Fibroblast of skin of back (primary cell): ENCODE results near the gene SERPINA4.

Experiments used
- DNase-seq: peaks from one replicate; pipeline ENCODE4 v3.0.0-alpha.2; 2013

The SERPINA4 gene

DNA sequence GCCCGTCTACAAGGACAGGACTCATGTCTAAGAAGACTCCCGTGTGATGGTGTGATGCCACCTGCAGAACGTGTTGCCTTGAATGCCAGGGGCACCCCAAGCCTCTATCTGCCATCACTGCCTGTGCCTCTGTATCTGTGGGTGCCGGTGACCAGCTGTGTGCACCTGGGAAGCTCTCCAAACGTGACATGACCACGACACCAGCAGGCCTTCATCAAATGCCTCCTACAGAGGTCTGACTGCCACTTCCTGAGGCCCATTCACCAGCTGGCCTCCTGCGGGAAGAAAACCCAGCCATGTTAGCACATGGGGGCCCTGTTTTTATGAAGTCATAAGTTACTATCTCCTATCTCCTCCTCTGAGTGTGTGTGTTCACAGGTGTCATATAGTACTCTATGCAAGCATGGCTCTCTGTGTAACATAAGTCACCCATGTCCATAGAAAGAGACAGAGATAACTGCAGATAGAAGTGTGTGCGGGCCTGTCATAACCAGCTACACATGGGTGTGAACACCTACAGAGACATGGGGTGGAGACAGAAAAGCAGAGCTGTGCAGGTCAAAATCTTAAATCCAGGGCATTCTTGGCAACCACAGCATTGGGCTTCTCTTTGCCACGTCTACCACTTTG is 18.3 kb upstream of the SERPINA4 start:
- DNase-seq, result no peak

DNA sequence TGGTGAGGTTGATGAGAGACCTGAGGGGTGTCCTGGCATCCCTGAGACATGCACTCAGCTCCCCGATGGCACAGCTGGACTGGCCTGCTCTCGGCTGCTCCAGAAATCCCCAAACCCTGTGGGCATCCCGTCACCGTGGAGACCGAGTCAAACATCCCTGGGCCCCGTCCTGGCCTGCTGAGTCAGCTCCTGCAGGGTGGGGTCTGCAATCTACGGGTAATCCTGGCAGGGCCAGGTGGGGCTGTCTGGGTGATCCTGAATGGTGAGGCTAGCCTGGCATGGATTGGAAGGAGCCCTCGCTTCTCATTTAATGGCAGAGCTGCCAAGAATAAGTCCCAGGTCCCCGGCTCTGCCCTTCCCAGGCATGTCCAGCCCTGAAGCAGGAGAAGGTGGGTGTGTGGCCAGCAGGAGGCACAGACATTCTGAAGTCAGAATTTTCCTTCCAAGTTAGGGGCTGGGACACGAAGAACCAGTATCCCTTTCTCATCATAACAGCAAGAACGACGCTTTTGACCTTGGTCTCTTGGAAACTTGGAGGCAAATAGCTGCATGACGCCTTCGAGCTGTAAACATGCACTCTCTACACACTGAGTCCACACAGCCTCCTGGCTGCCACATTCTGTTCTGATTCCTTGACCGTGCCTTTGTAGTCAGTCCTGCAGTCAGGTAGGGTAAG is 17.7 kb upstream of the SERPINA4 start:
- no peak for DNase-seq

DNA sequence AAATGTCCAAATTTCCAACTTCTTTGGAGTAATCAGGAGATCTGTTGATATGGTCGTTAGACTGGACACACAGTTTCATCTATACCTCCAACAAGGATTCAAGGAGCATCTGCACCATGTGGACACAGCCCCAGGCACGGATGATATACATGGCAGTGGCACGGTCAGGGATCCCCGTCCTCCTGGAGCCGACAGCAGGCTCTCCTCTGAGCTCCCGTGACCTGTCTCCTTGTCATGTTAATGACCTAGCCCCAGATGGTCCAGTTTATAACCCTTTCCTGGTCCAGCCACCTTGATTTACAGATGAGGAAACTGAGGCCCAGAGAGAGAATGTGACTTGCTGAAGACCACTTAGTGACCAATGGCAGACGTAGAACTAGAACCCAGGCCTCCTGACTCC is 16.5 kb upstream of the SERPINA4 start:
- no peak for DNase-seq

DNA sequence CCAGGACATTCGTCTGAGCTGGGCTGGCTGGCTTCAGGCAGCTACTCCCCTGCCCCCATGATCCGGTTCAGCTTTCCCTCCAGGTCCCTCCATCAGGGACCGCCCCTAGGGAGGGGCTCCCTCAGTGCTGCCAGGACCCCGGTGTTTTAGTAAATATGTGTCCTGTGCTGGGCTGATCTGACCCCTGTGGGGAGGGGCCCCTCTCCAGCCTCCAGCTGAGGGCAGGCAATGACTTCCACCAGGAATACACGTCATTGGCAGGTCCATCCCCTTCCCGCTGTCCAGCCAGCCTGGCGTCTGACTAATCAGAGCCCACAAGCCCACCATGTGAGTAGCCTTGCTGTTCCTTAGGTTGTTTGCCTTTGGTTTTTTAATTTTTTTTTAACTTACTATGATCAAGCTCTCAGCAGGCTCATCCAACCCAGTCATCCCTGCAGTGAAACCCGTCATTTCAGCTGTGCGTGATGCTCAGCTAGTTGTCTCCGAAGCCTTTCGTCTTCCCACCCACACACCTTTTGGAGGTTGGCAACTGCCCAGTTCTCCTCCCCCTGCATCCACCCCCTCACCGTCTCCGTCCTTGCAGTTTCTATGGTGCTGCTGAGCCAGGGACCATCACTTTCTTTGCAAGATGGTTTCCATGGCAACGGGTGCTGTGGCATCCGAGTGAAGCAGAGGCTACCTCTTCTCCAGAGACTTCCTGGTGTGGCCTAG is 16.0 kb upstream of the SERPINA4 start:
- no peak for DNase-seq

DNA sequence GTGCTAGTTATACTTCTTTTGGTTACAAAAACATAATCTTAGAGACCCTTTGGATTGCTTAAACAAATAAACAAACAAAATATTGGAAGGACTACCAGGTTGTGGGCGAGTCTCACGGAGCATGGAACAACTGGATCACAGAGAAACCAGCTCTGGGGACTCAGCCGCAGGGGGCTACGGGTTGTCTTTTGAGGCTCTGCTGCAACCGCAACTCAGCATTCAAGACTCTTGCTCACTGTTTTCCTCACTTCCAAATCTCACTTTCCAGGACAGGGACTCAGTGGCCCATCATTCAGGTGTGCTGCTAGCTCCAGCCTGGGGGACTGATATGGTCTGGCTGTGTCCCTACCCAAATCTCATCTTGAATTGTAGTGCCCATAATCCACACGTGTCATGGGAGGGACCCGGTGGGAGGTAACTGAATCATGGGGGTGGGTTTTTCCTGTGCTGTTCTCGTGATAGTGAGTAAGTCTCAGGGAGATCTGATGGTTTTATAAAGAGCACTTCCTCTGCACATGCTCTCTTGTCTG is 14.0 kb upstream of the SERPINA4 start:
- no peak for DNase-seq

DNA sequence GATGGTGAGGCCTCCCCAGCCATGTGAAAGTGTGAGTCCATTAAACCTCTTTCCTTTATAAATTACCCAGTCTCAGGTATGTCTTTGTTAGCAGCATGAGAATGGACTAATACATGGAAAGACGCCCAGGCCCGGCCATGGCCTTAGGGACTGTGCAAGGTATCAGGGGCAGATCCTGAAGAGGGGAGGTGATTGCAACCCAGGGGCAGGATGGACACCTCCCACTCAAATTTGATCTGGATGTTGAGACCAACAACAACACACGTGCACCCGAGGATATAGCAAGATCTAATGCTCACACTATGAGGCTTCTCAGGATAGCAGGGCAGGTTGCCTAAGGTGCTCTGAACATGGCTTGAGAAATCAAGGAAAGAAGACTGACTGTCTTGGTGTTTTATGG is 13.5 kb upstream of the SERPINA4 start:
- DNase-seq, result no peak

DNA sequence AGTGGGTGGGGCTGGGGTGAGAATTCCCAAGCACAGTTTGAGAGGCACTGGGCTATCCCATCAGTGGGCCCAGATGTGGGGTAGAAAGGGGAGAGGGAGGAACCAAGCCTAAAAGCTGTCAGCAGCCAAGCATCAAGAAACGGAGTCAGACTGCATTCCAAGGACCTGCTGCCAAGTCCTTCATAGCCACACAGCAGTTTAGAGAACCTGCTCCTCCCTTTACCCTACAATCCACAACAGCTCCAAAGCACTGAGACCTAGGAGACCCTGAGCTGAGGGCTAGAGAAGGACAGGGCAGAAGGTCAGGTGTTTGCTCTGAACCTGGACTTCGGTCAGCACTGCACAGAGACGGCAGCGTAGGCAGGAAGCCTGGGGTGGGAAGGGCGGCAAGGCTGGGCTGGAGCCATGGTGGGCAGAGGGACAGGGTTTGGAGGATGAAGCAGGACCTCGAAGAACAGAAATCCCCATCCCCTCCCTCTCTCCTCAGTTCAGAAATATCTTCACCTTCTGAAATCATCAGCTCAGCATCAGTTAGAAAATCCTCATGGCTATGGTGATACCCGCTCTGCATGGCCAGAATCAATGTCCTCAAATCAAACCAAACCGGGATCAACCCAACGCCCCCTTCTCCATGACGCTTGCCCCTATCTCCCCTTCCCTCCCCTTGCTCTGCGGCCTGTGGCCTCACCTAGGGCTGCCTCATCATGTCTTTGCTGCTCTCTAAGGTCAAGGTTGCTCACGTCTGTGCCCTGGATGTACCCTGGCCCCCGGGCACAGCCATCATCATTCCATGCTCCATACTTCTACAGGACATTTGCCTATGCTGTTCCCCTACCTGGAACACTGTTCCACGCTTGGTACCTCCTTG is 12.9 kb upstream of the SERPINA4 start:
- DNase-seq, result no peak

DNA sequence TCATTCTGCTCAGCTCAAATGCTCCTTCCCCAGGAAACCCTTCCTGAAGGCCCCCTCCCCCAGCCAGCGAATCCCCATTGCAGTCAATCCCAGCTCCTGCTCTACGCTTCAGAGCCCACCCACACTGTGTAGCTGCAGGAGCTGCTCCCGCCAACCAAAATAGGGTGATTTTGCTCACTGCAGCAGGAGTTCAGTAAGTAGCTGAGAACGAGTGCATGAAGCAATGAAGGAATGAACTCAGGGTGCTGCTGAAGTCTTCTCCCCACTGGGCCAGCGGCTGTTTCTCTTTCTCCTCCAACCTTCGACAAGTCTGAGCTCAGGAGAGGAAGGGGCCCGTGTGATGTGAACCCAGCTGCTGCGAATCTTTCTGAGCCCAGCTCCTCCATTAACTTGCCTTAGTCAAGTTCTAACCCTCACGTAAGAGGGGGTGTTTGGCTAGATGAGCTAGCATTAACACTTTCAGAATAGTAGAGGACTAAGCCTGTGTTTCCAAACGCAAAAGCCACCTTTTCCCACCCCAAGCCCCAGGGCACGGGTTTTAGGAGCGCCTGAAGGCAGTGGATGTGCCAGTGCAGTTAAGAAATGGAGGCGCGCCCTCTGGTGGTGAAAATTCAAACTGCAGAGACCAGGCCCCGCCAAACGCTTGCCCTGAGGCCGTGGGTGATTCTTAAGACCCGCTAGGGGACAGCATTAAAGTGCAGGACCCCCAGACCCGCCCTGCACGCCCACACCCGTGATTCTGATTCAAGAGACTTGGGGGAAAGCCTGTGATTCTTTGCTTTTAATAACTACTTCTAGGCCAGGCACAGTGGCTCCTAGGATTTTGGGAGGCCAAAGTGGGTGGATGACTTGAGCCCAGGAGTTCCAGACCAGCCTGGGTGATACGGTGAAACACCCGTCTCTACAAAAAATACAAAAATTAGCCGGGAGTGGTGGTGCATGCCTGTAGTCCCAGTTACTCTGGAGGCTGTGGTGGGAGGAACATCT is 11.9 kb upstream of the SERPINA4 start:
- DNase-seq, result peak; percentile 53

DNA sequence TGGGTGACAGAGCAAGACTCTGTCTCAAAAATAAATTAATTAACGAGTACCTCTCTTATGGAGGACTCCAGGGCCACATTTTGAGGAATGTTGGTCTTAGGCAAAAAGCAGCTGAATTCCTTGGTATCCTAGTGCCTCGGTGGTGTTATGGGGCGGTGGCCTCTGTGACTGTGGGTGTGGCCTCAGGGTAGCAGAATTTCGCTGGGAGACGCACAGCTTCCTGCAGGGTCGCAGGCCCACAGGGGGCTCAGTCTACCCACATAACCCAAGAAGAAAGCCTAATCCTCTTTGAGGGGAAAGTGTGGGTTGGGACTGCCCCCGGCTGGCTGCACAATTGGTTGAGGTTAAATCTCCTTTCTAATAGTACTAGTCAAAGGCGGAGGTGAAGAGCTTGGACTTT is 11.2 kb upstream of the SERPINA4 start:
- DNase-seq, result no peak

DNA sequence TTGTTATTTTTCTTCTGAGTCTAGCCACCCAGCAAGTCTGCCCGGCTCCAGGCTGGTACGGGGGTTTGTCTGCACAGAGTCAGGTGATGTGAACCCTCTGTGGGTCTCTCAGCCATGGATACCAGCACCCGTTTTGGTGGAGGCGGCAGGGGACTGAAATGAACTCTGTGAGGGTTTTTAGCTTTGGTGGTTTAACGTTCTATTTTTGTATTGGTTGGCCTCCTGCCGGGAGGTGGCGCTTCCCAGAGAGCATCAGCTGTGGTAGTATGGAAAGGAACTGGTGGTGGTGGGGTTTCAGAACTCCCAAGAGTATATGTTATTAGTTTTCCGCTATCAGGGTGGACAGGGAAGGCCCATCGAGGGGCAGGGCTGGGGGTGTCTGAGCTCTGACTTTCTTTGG is 5.3 kb upstream of the SERPINA4 start:
- no peak for DNase-seq

DNA sequence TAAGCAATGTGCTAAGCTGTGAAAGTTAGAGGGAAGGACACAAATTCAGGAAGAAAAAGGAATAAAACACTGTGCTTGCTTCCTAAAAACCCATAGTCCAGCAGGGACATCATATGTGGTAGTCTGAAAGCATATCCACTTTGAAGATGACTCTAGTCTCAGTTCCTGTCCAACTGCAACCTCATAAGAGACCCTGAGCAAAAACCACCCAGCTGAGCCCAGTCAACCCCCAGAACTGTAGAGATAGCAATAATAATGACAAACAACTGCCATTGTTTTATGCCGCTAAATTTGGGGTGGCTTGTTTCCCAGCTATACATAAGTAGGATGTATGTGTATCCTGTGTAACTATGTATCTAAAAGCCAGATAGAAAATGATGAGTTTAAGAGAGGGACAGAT is 3.9 kb upstream of the SERPINA4 start:
- no peak for DNase-seq

DNA sequence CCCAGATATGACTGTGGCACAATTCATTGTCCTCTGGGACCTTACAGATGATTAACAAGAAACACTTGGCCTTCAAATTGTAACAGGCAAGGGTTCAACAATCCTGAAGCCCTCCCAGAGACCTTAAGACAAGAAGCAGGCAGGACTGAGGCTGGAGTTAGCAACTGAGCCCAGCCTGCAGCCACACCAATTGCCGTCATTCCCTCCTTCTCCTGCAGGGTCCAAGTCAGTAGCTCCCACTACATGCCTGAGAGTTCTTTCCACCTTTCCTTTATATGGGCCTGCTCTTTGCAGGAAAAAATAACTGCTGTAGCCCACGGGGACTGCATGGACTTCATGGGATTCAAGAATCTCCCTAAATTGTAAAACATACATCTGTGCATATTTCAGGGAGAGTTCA is 2.4 kb upstream of the SERPINA4 start:
- DNase-seq, result no peak

DNA sequence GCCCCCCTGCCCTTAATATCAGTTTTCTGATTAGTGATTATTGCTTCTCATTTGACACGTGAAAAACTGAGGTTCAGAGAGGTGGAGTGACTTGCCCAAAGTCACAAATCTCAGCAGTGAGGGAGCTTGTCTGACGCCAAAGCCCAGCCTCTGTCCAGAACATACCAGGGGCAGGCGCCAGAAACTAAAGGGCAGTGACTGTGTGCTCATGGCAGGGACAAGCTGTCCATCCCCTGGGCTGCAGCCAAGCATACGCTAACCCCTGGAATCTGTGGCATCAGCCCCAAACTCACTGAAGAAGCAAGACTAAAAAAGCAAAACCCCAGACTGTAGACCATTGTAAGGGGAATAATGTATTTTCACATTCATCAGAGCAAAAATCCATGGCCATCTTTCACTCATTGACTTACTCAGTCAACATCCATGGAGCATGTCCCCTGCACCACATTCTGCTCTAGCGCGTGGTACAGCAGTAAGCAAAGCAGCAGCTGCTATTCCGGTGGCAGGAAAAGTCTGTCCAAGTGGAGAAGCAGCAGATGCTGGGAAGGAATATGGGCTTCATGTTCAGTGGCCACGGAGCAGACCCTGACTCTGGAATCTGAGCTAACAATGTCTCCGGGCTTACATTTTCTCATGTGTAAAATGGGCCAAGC is 1.5 kb upstream of the SERPINA4 start:
- no peak for DNase-seq

DNA sequence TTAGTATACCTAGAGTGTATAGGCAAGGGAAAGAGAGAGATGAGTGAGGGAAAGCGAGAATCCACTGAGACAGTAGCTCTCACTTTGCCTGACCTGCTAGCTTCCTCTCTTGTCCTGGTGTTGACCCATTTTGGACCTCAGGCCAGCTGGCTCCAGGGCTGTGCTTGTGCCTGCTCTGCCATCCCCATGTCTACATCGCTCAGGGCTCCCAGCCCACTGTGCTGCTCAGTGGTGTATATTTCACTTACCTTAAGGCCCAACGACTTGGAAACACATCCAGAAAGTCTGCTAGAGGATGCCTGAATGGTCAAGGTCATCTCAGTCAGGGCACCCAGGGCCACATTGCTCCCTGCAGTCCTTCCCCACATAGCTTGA is 964 bp upstream of the SERPINA4 start:
- DNase-seq, result no peak

DNA sequence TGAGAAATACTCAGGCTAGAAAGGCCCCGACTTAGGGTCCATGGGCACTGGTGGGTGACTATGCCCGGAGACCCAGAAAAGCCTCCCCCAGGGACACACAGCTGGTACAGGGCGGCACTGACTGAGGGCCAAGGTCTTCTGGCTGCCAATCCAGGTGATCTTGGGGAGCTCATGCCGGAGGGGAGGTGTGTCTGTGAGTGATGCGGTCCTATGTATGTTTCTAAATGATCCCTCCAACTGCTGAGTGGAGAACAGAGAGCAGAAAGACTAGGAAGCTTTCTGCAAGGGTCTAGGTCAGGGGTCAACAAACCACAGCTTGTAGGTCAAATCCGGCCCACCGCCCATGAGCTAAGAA is 391 bp downstream of the SERPINA4 start:
- DNase-seq, result no peak

DNA sequence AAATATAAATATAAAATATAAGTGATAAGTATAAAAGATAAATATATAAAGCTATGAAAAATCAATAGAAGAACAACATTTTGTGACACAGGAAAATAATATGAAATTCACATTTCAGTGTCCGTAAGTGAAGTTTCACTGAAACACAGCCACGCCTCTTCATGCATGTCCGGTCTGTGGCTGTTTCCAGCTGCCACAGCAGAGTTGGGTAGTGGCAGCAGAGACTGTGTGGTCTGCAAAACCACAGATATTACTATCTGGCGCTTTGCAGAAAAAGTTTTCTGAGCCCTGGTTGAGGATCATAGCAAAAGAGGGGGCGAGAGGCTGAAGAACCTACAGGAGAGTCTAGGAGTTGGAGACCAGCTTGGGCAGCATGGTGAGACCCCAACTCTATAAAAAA is 780 bp downstream of the SERPINA4 start:
- no peak for DNase-seq

DNA sequence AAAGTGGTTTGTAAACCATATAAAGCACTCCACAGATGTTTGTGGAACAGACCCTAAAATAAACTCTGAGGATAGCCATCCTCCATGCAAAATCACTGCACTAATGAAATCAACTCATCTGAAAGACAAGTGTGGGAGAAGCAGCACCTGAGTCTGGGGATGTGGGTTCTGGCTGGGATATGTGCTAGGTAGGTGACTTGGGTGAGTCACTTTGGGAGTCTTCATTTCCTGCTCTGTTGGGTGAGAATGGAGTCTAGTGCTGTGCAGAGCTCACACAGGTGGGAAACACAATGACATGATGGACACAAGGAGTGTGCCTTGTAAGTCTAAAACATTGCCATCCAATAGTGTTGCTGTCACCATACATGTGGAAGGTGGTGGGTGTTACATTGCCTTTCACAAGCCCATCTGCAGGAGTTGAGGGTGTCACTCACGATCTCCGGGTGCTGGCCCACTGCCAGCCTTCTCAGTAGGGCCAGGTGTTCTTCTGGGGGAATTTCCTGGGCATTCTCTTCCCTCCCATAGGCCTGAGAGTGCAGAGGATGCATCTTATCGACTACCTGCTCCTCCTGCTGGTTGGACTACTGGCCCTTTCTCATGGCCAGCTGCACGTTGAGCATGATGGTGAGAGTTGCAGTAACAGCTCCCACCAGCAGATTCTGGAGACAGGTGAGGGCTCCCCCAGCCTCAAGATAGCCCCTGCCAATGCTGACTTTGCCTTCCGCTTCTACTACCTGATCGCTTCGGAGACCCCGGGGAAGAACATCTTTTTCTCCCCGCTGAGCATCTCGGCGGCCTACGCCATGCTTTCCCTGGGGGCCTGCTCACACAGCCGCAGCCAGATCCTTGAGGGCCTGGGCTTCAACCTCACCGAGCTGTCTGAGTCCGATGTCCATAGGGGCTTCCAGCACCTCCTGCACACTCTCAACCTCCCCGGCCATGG is 2.0 kb downstream of the SERPINA4 start:
- no peak for DNase-seq

DNA sequence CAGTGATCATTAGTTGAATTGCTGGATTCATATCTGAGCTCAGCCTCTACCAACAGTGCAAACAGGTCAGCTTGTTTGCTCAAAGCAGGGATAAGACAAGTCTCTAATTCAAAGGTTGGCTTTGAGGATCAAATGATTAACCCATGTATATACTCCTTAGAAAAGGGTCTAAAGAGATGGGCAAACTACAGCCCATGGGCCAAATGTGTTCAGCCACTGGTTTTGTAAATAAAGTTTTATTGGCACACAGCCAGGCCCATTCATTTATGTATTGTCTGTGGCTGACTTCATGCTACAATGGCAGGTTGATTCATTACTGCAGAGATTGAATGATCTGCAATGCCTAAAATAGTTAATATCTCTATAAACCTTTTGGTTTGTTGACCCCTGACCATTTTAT is 3.1 kb downstream of the SERPINA4 start:
- DNase-seq, result no peak

DNA sequence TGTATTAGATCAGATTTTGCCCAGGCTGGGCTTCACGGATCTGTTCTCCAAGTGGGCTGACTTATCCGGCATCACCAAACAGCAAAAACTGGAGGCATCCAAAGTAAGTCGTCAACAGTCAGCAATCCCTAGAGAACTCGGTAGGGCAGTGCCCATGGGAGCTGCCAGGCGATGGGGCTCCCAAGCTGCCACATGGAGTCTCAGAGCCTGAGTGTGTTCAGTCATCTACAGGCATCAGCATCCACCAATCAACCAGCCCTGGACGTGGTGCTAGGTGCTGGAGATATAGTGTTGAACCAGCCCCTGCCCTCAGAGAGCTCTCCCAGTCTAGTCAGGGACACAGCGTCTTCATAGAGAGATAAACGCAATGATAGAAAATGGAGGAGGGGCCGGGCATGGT is 6.9 kb downstream of the SERPINA4 start:
- DNase-seq, result no peak

DNA sequence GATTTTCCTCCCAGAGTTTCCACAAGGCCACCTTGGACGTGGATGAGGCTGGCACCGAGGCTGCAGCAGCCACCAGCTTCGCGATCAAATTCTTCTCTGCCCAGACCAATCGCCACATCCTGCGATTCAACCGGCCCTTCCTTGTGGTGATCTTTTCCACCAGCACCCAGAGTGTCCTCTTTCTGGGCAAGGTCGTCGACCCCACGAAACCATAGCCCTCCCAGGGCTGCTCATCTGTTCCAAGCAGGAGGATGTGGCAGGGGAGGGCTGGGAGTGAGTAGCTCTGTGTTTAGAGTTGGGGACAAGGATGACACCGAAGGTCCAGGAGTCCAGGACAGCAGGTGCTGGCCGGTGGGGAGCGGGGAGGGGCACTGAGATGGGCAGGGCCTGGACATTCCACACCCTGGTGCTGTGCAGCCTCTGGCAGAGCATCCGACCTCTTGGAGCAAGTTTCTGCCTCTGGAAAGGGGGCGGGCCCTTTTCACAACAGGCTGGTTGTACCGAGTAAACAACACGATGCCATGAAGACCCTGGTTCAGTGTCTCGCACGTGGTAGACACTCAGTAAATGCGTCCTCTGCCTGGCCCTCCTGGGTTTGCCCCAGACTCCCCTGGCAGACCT is 8.2 kb downstream of the SERPINA4 start:
- DNase-seq, result no peak
